ENCODE results near the gene CLDN19.

Gene CLDN19

DNA sequence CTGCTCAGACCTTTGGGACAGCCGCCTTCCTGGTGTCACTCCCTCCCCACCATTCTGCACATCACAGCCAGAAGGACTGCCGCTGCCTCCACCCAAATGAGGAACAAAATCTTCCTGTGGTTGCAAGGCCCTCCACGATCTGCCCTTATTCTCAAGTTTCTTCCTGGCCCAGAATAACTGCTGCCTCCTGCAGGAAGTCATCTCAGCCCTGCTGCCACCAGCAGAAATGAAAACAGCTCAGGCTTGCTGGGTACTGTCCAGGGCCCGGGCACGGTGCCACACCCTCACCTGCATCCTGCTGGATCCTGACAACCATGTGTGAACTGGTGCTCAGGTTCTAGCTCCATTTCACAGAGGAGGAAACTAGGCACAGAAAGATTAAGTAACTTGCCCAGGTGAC is 2.8 kb downstream of the CLDN19 start:
- TF ChIP-seq, protein P1, sequence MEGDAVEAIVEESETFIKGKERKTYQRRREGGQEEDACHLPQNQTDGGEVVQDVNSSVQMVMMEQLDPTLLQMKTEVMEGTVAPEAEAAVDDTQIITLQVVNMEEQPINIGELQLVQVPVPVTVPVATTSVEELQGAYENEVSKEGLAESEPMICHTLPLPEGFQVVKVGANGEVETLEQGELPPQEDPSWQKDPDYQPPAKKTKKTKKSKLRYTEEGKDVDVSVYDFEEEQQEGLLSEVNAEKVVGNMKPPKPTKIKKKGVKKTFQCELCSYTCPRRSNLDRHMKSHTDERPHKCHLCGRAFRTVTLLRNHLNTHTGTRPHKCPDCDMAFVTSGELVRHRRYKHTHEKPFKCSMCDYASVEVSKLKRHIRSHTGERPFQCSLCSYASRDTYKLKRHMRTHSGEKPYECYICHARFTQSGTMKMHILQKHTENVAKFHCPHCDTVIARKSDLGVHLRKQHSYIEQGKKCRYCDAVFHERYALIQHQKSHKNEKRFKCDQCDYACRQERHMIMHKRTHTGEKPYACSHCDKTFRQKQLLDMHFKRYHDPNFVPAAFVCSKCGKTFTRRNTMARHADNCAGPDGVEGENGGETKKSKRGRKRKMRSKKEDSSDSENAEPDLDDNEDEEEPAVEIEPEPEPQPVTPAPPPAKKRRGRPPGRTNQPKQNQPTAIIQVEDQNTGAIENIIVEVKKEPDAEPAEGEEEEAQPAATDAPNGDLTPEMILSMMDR (IDR thresholded peaks at IDR 0.05; ENCODE audit: poor library complexity, severe bottlenecking): no peak
- no peak for ATAC-seq (ENCODE audit: low read depth)
- Histone ChIP-seq H3K36me3 (ENCODE audit: low read depth) (no peaks in the 10 kb centered on the region), H3K4me3 (ENCODE audit: severe bottlenecking) (no peak overlapping the region), H3K4me1 (ENCODE audit: insufficient read depth, poor library complexity, severe bottlenecking) (no peaks in the 10 kb centered on the region), H3K9me3 (ENCODE audit: severe bottlenecking) (no peaks in the 10 kb centered on the region), H3K27ac (ENCODE audit: poor library complexity, severe bottlenecking) (no peak overlapping the region), H3K27me3 (ENCODE audit: insufficient read depth, poor library complexity, severe bottlenecking) (no peaks in the 10 kb centered on the region)
- DNase-seq (ENCODE audit: low spot score): no peak

DNA sequence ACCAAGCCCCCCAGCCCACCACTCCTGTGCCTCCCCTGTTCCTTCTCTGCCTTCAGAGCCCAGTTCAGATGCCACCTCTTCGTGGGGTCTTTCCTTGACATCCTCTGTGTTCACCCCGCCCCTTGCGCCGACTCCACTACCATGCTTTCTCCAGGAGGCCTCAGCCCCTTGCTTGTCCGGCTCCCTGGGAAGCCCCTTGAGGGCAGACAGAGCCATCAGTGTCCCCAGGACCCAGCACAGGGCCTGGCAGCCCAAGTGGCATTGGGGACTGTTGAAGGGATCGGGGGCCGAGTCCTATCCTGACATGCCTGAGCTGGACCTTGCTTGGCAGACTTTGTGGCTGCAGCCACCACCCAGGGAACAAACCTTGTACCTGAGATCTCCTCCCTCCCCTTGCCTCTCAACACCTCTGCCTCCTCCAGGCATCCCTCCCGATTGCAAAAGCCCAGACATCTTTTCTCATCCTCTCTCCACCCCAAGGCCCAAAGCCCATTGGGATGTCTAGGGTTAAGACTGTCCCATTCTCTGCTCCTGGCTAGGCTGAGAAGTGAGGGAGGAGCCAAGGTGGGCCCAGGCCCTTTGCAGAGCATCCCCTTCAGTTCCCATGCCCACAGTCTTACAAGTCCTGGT is 3.4 kb downstream of the CLDN19 start:
- Histone ChIP-seq H3K4me1 (ENCODE audit: insufficient read depth, poor library complexity, severe bottlenecking) (no peaks in the 10 kb centered on the region), H3K4me3 (ENCODE audit: severe bottlenecking) (no peak overlapping the region), H3K36me3 (ENCODE audit: low read depth) (no peaks in the 10 kb centered on the region), H3K27me3 (ENCODE audit: insufficient read depth, poor library complexity, severe bottlenecking) (no peaks in the 10 kb centered on the region), H3K9me3 (ENCODE audit: severe bottlenecking) (no peaks in the 10 kb centered on the region), H3K27ac (ENCODE audit: poor library complexity, severe bottlenecking) (no peak overlapping the region)
- TF ChIP-seq, protein P1 (IDR thresholded peaks at IDR 0.05; ENCODE audit: poor library complexity, severe bottlenecking): no peak
- ATAC-seq (ENCODE audit: low read depth) (no peak), DNase-seq (ENCODE audit: low spot score) (no peak)

DNA sequence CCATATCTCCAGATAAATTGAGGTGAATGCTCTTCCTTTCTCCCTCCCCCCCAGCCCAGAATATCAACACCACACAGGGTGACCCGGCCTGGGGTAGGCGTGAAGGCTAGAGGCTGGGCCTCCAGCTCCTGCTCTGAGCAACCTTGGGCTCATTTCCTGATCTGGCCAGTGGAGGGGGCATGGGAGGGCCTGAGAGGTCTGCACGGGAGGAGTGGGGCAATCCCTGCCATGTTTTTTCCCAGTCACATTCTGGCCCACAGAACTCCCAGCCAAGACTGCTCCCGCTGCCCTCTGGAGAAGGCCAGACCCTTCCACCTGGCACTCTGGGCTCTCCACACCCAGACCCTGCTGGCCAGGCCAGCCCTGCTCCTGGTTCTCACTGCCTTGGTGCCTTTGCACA is 3.9 kb downstream of the CLDN19 start:
- H3K4me1 ChIP-seq (ENCODE audit: insufficient read depth, poor library complexity, severe bottlenecking): no peaks in the 10 kb centered on the region
- no peak for DNase-seq (ENCODE audit: low spot score)
- no peak overlapping the region for H3K4me3 ChIP-seq (ENCODE audit: severe bottlenecking)
- H3K36me3 ChIP-seq (ENCODE audit: low read depth): no peaks in the 10 kb centered on the region
- no peak overlapping the region for H3K27ac ChIP-seq (ENCODE audit: poor library complexity, severe bottlenecking)
- no peaks in the 10 kb centered on the region for H3K9me3 ChIP-seq (ENCODE audit: severe bottlenecking)
- H3K27me3 ChIP-seq (ENCODE audit: insufficient read depth, poor library complexity, severe bottlenecking): no peaks in the 10 kb centered on the region
- ATAC-seq (ENCODE audit: low read depth): peak; percentile 46
- TF ChIP-seq, protein P1 (IDR thresholded peaks at IDR 0.05; ENCODE audit: poor library complexity, severe bottlenecking): peak; percentile 29

DNA sequence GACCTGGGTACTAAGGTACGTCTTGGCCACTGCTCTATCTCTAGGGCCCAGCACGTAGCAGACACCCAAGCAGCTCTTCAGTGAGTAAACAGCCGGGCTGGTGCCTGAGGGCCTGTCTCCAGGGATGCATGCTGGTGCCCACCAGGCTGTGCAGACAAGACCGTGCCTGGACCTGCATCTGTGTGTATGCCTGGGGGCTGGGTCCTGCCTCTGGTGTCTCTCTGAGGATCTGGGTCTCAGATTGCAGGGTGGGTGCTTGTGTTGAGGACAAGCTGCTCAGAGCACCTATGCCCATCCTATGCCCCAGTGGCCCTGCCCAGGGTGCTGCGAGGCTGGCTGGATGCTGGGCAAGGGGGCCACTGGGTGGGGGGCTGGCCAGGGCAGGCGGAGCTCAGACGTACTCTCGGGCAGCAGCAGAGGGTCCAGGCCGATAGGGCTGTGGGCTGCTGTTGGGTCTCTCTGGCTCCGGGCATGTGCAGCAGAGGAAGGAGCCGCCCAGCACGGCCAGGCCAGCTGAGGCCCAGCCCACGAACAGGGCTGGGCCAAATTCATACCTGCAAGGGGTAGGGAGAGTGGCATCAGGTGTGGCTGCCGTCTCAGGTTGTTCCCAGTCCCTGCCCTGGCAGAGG is 4.4 kb downstream of the CLDN19 start:
- ATAC-seq (ENCODE audit: low read depth) (peak; percentile 45), DNase-seq (ENCODE audit: low spot score) (no peak)

More for the DNA sequence above, 4.4 kb downstream of the CLDN19 start:
- H3K4me3 ChIP-seq (ENCODE audit: severe bottlenecking): no peak overlapping the region
- H3K27ac ChIP-seq (ENCODE audit: poor library complexity, severe bottlenecking): no peak overlapping the region
- H3K4me1 ChIP-seq (ENCODE audit: insufficient read depth, poor library complexity, severe bottlenecking): no peaks in the 10 kb centered on the region
- H3K9me3 ChIP-seq (ENCODE audit: severe bottlenecking): no peaks in the 10 kb centered on the region
- no peaks in the 10 kb centered on the region for H3K27me3 ChIP-seq (ENCODE audit: insufficient read depth, poor library complexity, severe bottlenecking)
- H3K36me3 ChIP-seq (ENCODE audit: low read depth): no peaks in the 10 kb centered on the region
- TF ChIP-seq, protein P1 (IDR thresholded peaks at IDR 0.05; ENCODE audit: poor library complexity, severe bottlenecking): no peak
